VCaP (cell line): ENCODE data around the gene EID3.

Experiments
- H3K27ac ChIP-seq: fragments of 450-650 bp; 2 replicates; pipeline ENCODE4 v1.5.1; 2017
- TF ChIP-seq, protein P1 (sequence below): fragments of 450-650 bp; conservative IDR thresholded peaks from 2 replicates; pipeline ENCODE4 v1.5.1; 2017; ENCODE audit warnings: mild to moderate bottlenecking, moderate library complexity

EID3 gene

DNA sequence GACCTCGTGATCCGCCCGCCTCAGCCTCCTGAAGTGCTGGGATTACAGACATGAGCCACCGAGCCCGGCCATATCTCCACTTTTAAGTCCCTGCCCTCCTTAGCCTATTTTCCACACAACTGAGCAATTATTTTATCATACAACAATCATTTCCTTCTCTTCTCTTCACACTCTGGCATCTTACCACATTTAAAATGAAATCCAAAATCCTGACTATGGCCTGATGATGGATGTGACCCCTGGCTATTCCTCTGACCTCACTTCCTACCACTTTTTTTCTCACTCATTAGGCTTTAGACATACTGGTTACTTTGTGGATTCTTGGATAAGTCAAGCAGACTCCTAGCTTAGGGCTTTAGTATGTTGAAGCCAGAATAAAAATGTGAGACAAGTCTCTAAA is 21.9 kb upstream of the EID3 start:
- TF ChIP-seq, protein P1, sequence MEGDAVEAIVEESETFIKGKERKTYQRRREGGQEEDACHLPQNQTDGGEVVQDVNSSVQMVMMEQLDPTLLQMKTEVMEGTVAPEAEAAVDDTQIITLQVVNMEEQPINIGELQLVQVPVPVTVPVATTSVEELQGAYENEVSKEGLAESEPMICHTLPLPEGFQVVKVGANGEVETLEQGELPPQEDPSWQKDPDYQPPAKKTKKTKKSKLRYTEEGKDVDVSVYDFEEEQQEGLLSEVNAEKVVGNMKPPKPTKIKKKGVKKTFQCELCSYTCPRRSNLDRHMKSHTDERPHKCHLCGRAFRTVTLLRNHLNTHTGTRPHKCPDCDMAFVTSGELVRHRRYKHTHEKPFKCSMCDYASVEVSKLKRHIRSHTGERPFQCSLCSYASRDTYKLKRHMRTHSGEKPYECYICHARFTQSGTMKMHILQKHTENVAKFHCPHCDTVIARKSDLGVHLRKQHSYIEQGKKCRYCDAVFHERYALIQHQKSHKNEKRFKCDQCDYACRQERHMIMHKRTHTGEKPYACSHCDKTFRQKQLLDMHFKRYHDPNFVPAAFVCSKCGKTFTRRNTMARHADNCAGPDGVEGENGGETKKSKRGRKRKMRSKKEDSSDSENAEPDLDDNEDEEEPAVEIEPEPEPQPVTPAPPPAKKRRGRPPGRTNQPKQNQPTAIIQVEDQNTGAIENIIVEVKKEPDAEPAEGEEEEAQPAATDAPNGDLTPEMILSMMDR, result no peak
- no peak overlapping the region for H3K27ac ChIP-seq

DNA sequence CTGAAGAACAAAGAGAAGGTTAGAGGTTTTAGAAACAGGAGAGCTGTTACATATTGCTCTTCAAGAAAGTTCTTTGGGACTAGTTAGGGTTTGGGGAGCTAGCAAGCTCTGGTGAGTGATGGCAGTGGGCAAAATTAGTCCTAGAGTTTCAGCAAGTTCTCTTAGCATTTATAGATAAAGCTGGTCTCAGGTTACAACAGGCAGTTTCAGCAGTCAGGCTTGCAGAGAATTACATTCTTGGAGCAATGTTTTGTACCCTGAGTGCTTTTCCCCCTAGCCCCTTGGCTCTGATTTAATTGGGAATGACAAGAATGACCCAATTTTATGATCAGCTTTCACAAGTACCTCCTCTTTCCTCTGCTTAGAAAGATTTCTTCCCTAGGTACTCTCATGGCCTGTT is 21.4 kb upstream of the EID3 start:
- H3K27ac ChIP-seq, result no peak overlapping the region
- TF ChIP-seq, protein P1, result no peak

- TF ChIP-seq, protein P1, result no peak
- H3K27ac ChIP-seq, result peak overlapping the region; percentile 92
Measured at GRCh38 chr12:104285740-104286515, 17.6 kb upstream of the EID3 start.

GRCh38 chr12:104286516-104287482 is 16.7 kb upstream of the EID3 start:
- TF ChIP-seq, protein P1, result no peak
- peak overlapping the region; percentile 92 for H3K27ac ChIP-seq

DNA sequence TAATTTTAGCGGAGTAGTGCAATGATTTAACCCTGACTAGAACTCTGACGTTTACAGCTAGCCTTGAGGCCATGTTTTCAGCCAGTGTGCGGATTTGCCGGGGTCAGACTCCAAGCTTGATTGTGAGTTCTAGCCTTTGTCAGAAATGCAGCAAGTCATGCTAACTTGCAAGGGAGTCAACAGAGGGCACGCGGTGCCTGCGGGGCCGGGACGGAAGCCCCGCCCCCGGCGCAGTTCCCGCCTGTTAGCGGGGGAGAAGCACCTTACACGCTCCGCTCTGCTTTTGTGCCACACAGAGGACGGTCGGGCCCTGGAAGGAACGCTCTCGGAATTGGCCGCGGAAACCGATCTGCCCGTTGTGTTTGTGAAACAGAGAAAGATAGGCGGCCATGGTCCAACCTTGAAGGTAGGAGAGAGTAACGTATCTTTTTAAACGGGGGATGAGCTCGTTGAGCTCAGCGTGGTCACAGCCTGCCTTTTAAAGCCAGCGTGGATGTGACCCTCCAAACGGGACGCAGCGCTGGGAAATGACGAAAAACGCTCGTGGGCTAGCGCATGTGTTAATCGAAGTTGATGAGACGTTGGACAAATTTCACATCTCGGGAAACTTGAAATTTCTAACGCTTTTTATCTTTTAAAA is 14.8 kb upstream of the EID3 start:
- TF ChIP-seq, protein P1, result no peak
- H3K27ac ChIP-seq, result peak overlapping the region; percentile 92

DNA sequence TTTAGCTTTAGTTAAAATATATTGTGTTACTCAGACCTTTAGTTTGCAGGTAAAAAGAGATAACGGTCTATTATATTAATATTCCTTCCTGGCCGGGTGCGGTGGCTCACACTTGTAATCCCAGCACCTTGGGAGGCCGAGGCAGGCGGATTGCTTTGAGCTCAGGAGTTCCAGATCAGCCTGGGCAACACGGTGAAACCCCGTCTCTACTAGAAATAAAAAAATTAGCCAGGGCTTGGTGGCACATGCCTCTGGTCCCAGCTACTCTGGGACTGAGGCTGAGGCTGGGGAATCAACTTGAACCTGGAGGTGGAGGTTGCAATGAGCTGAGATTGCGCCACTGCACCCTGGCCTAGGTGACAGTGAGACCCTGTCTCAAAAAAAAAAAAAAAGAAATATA is 13.2 kb upstream of the EID3 start:
- peak overlapping the region; percentile 92; the same call in 1 of the 2 replicates for H3K27ac ChIP-seq
- TF ChIP-seq, protein P1, result no peak

DNA sequence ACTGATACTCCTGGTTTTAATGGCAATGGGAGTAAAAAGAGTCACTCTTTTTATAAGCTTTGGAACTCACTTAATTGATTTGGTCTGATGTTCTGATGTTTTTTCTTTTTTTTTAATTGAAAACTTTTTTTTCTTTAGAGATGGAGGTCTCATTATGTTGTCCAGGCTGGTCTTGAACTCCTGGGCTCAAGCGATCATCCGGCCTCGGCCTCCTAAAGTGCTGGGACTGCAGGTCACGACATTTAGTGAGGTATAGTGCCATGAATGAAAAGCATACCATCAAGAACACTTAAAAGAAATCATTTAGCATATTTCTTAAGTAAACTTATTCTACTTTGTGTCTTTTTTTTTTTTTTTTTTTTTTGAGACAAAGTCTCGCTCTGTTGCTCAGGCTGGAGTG is 12.7 kb upstream of the EID3 start:
- H3K27ac ChIP-seq, result no peak overlapping the region
- TF ChIP-seq, protein P1, result no peak
